Measurements from ENCODE around the gene GIPC2.
"Not testable (repeated sequence)": the region's sequence is repeated elsewhere in the genome, so short reads cannot be mapped to it uniquely, and the experiment has no call there.

GIPC2 gene

GRCh38 chr1:78102082-78102481 is 56.3 kb downstream of the GIPC2 start:
- Histone ChIP-seq H3K27ac (ENCODE audit: poor library complexity, severe bottlenecking) (peak overlapping the region; percentile 94), H3K4me3 (ENCODE audit: severe bottlenecking) (no peak overlapping the region), H3K36me3 (ENCODE audit: low read depth) (no peaks in the 10 kb centered on the region), H3K27me3 (ENCODE audit: insufficient read depth, poor library complexity, severe bottlenecking) (no peaks in the 10 kb centered on the region), H3K9me3 (ENCODE audit: severe bottlenecking) (no peaks in the 10 kb centered on the region), H3K4me1 (ENCODE audit: insufficient read depth, poor library complexity, severe bottlenecking) (peaks cover 10% of the 10 kb centered on the region)
- ATAC-seq (ENCODE audit: low read depth) (peak; percentile 74), DNase-seq (ENCODE audit: low spot score) (no peak)
- TF ChIP-seq CTCF (IDR thresholded peaks at IDR 0.05; ENCODE audit: poor library complexity, severe bottlenecking): no peak

GRCh38 chr1:78102916-78103315 is 57.1 kb downstream of the GIPC2 start:
- Histone ChIP-seq H3K4me3 (ENCODE audit: severe bottlenecking) (no peak overlapping the region), H3K27ac (ENCODE audit: poor library complexity, severe bottlenecking) (peak overlapping the region; percentile 94), H3K36me3 (ENCODE audit: low read depth) (no peaks in the 10 kb centered on the region), H3K9me3 (ENCODE audit: severe bottlenecking) (no peaks in the 10 kb centered on the region), H3K27me3 (ENCODE audit: insufficient read depth, poor library complexity, severe bottlenecking) (no peaks in the 10 kb centered on the region), H3K4me1 (ENCODE audit: insufficient read depth, poor library complexity, severe bottlenecking) (peaks cover 10% of the 10 kb centered on the region)
- TF ChIP-seq CTCF (IDR thresholded peaks at IDR 0.05; ENCODE audit: poor library complexity, severe bottlenecking): no peak
- no peak for ATAC-seq (ENCODE audit: low read depth)
- no peak for DNase-seq (ENCODE audit: low spot score)

- no peak overlapping the region for H3K4me3 ChIP-seq (ENCODE audit: severe bottlenecking)
- TF ChIP-seq CTCF (IDR thresholded peaks at IDR 0.05; ENCODE audit: poor library complexity, severe bottlenecking): no peak
- ATAC-seq (ENCODE audit: low read depth): no peak; the same call in 2 of the 3 replicates
- no peak for DNase-seq (ENCODE audit: low spot score)
- H3K9me3 ChIP-seq (ENCODE audit: severe bottlenecking): no peaks in the 10 kb centered on the region
- no peaks in the 10 kb centered on the region for H3K27me3 ChIP-seq (ENCODE audit: insufficient read depth, poor library complexity, severe bottlenecking)
- H3K27ac ChIP-seq (ENCODE audit: poor library complexity, severe bottlenecking): peak overlapping the region; percentile 94
- H3K4me1 ChIP-seq (ENCODE audit: insufficient read depth, poor library complexity, severe bottlenecking): peaks cover 10% of the 10 kb centered on the region
- no peaks in the 10 kb centered on the region for H3K36me3 ChIP-seq (ENCODE audit: low read depth)
Measured at GRCh38 chr1:78104322-78104721, 58.6 kb downstream of the GIPC2 start.

GRCh38 chr1:78109659-78110058 is 63.9 kb downstream of the GIPC2 start:
- ATAC-seq (ENCODE audit: low read depth); H3K36me3 ChIP-seq (ENCODE audit: low read depth); H3K4me1 ChIP-seq (ENCODE audit: insufficient read depth, poor library complexity, severe bottlenecking); H3K4me3 ChIP-seq (ENCODE audit: severe bottlenecking); H3K27me3 ChIP-seq (ENCODE audit: insufficient read depth, poor library complexity, severe bottlenecking); DNase-seq (ENCODE audit: low spot score); H3K27ac ChIP-seq (ENCODE audit: poor library complexity, severe bottlenecking); H3K9me3 ChIP-seq (ENCODE audit: severe bottlenecking): not testable (repeated sequence)

GRCh38 chr1:78113156-78113916 is 67.6 kb downstream of the GIPC2 start:
- Histone ChIP-seq H3K4me3 (ENCODE audit: severe bottlenecking) (no peak overlapping the region), H3K9me3 (ENCODE audit: severe bottlenecking) (no peaks in the 10 kb centered on the region), H3K4me1 (ENCODE audit: insufficient read depth, poor library complexity, severe bottlenecking) (peaks cover 6% of the 10 kb centered on the region), H3K36me3 (ENCODE audit: low read depth) (no peaks in the 10 kb centered on the region), H3K27me3 (ENCODE audit: insufficient read depth, poor library complexity, severe bottlenecking) (no peaks in the 10 kb centered on the region), H3K27ac (ENCODE audit: poor library complexity, severe bottlenecking) (peak overlapping the region; percentile 21)
- no peak for ATAC-seq (ENCODE audit: low read depth)
- DNase-seq (ENCODE audit: low spot score): no peak
- no peak for TF ChIP-seq CTCF (IDR thresholded peaks at IDR 0.05; ENCODE audit: poor library complexity, severe bottlenecking)

Data from RWPE2 (cell line).